ENCODE results near the gene TYRP1. TPM values are rescaled to one million over a fixed set of nuclear protein-coding genes. Genes with fewer than 3 reads are reported as not detected.

TYRP1 gene
- total and polyA plus RNA-seq, 5 donors from 2014 or later: not detected

- Histone ChIP-seq H3K9me3 (ENCODE audit: control insufficient read depth in 2 of 2, low read length in 2 of 2) (no peaks in the 10 kb centered on the region), H3K4me1 (ENCODE audit: control insufficient read depth, insufficient read depth, low read length, poor library complexity, severe bottlenecking) (no peaks in the 10 kb centered on the region), H3K27me3 (ENCODE audit: control insufficient read depth, insufficient read depth, low read length) (no peaks in the 10 kb centered on the region), H3K4me3 (ENCODE audit: low read depth, low read length) (no peak overlapping the region), H3K27ac (ENCODE audit: insufficient read depth, low read length, poor library complexity, severe bottlenecking) (no peak overlapping the region), H3K36me3 (ENCODE audit: control insufficient read depth, insufficient read depth, low read length) (no peaks in the 10 kb centered on the region)
- DNase-seq (no peak), ATAC-seq (ENCODE audit: low read depth in 2 of 2) (no peak)
- Mint-ChIP-seq H3K36me3 (no peaks in the 10 kb centered on the region), H3K9me3 (peaks cover 0 to 15% (median 6%) of the 10 kb centered on the region in 7 donors), H3K27me3 (no peaks in the 10 kb centered on the region), H3K27ac (no peak overlapping the region), H3K4me3 (no peak overlapping the region), H3K4me1 (no peaks in the 10 kb centered on the region)
Observed at GRCh38 chr9:12720551-12720950, 27.4 kb downstream of the TYRP1 start.

GRCh38 chr9:12722131-12722530, 28.9 kb downstream of the TYRP1 start:
- Histone ChIP-seq H3K36me3 (ENCODE audit: control insufficient read depth, insufficient read depth, low read length) (no peaks in the 10 kb centered on the region), H3K27me3 (ENCODE audit: control insufficient read depth, insufficient read depth, low read length) (no peaks in the 10 kb centered on the region), H3K9me3 (ENCODE audit: control insufficient read depth in 2 of 2, low read length in 2 of 2) (no peaks in the 10 kb centered on the region), H3K4me1 (ENCODE audit: control insufficient read depth, insufficient read depth, low read length, poor library complexity, severe bottlenecking) (no peaks in the 10 kb centered on the region), H3K4me3 (ENCODE audit: low read depth, low read length) (no peak overlapping the region), H3K27ac (ENCODE audit: insufficient read depth, low read length, poor library complexity, severe bottlenecking) (no peak overlapping the region)
- Mint-ChIP-seq H3K4me3 (no peak overlapping the region), H3K4me1 (no peaks in the 10 kb centered on the region), H3K36me3 (no peaks in the 10 kb centered on the region), H3K9me3 (peaks cover 0 to 14% (median 6%) of the 10 kb centered on the region in 7 donors), H3K27ac (no peak overlapping the region), H3K27me3 (no peaks in the 10 kb centered on the region)
- ATAC-seq (ENCODE audit: low read depth in 2 of 2) (no peak), DNase-seq (no peak)

- H3K27me3 ChIP-seq (ENCODE audit: control insufficient read depth, insufficient read depth, low read length): no peaks in the 10 kb centered on the region
- no peak overlapping the region for H3K4me3 Mint-ChIP-seq
- H3K27me3 Mint-ChIP-seq: no peaks in the 10 kb centered on the region
- H3K9me3 Mint-ChIP-seq: peaks cover 0 to 24% (median 6%) of the 10 kb centered on the region in 7 donors
- no peaks in the 10 kb centered on the region for H3K36me3 ChIP-seq (ENCODE audit: control insufficient read depth, insufficient read depth, low read length)
- no peak overlapping the region for H3K4me3 ChIP-seq (ENCODE audit: low read depth, low read length)
- no peak overlapping the region for H3K27ac Mint-ChIP-seq
- no peaks in the 10 kb centered on the region for H3K36me3 Mint-ChIP-seq
- DNase-seq (no peak), ATAC-seq (ENCODE audit: low read depth in 2 of 2) (no peak)
- no peak overlapping the region for H3K27ac ChIP-seq (ENCODE audit: insufficient read depth, low read length, poor library complexity, severe bottlenecking)
- no peaks in the 10 kb centered on the region for H3K4me1 ChIP-seq (ENCODE audit: control insufficient read depth, insufficient read depth, low read length, poor library complexity, severe bottlenecking)
- no peaks in the 10 kb centered on the region for H3K4me1 Mint-ChIP-seq
- peaks cover 0 to 2% of the 10 kb centered on the region in 2 experiments for H3K9me3 ChIP-seq (ENCODE audit: control insufficient read depth in 2 of 2, low read length in 2 of 2)
Observed at GRCh38 chr9:12723409-12724028, 30.3 kb downstream of the TYRP1 start.

- Mint-ChIP-seq H3K4me3 (no peak overlapping the region), H3K27me3 (no peaks in the 10 kb centered on the region), H3K27ac (no peak overlapping the region), H3K9me3 (peaks cover 1 to 32% (median 8%) of the 10 kb centered on the region in 7 donors), H3K4me1 (no peaks in the 10 kb centered on the region), H3K36me3 (no peaks in the 10 kb centered on the region)
- DNase-seq: no peak
- no peak overlapping the region for H3K4me3 ChIP-seq (ENCODE audit: low read depth, low read length)
- H3K36me3 ChIP-seq (ENCODE audit: control insufficient read depth, insufficient read depth, low read length): no peaks in the 10 kb centered on the region
- H3K27me3 ChIP-seq (ENCODE audit: control insufficient read depth, insufficient read depth, low read length): no peaks in the 10 kb centered on the region
- H3K4me1 ChIP-seq (ENCODE audit: control insufficient read depth, insufficient read depth, low read length, poor library complexity, severe bottlenecking): no peaks in the 10 kb centered on the region
- peaks cover 0 to 2% of the 10 kb centered on the region in 2 experiments for H3K9me3 ChIP-seq (ENCODE audit: control insufficient read depth in 2 of 2, low read length in 2 of 2)
- H3K27ac ChIP-seq (ENCODE audit: insufficient read depth, low read length, poor library complexity, severe bottlenecking): no peak overlapping the region
- ATAC-seq (ENCODE audit: low read depth in 2 of 2): no peak
Observed at GRCh38 chr9:12726795-12727194, 33.6 kb downstream of the TYRP1 start.

- no peak overlapping the region for H3K27ac Mint-ChIP-seq
- H3K4me3 Mint-ChIP-seq: no peak overlapping the region
- H3K27me3 ChIP-seq (ENCODE audit: control insufficient read depth, insufficient read depth, low read length): no peaks in the 10 kb centered on the region
- H3K27me3 Mint-ChIP-seq: no peaks in the 10 kb centered on the region
- ATAC-seq (ENCODE audit: low read depth in 2 of 2): no peak
- no peaks in the 10 kb centered on the region for H3K36me3 Mint-ChIP-seq
- no peaks in the 10 kb centered on the region for H3K4me1 Mint-ChIP-seq
- H3K9me3 Mint-ChIP-seq: peaks cover 1 to 34% (median 8%) of the 10 kb centered on the region in 7 donors
- H3K4me3 ChIP-seq (ENCODE audit: low read depth, low read length): no peak overlapping the region
- no peaks in the 10 kb centered on the region for H3K4me1 ChIP-seq (ENCODE audit: control insufficient read depth, insufficient read depth, low read length, poor library complexity, severe bottlenecking)
- no peak overlapping the region for H3K27ac ChIP-seq (ENCODE audit: insufficient read depth, low read length, poor library complexity, severe bottlenecking)
- peaks cover 2 to 3% of the 10 kb centered on the region in 2 experiments for H3K9me3 ChIP-seq (ENCODE audit: control insufficient read depth in 2 of 2, low read length in 2 of 2)
- no peak for DNase-seq
- H3K36me3 ChIP-seq (ENCODE audit: control insufficient read depth, insufficient read depth, low read length): no peaks in the 10 kb centered on the region
Observed at GRCh38 chr9:12730198-12730597, 37.0 kb downstream of the TYRP1 start.

GRCh38 chr9:12730927-12731326, 37.7 kb downstream of the TYRP1 start:
- ATAC-seq (ENCODE audit: low read depth in 2 of 2) (no peak), DNase-seq (no peak)
- Histone ChIP-seq H3K27ac (ENCODE audit: insufficient read depth, low read length, poor library complexity, severe bottlenecking) (no peak overlapping the region), H3K4me1 (ENCODE audit: control insufficient read depth, insufficient read depth, low read length, poor library complexity, severe bottlenecking) (no peaks in the 10 kb centered on the region), H3K9me3 (ENCODE audit: control insufficient read depth in 2 of 2, low read length in 2 of 2) (peaks cover 2 to 5% of the 10 kb centered on the region in 2 experiments), H3K4me3 (ENCODE audit: low read depth, low read length) (no peak overlapping the region), H3K27me3 (ENCODE audit: control insufficient read depth, insufficient read depth, low read length) (no peaks in the 10 kb centered on the region), H3K36me3 (ENCODE audit: control insufficient read depth, insufficient read depth, low read length) (no peaks in the 10 kb centered on the region)
- Mint-ChIP-seq H3K4me3 (no peak overlapping the region), H3K4me1 (no peaks in the 10 kb centered on the region), H3K27me3 (no peaks in the 10 kb centered on the region), H3K36me3 (no peaks in the 10 kb centered on the region), H3K9me3 (peaks cover 1 to 40% (median 8%) of the 10 kb centered on the region in 7 donors), H3K27ac (no peak overlapping the region)

GRCh38 chr9:12732971-12733370, 39.8 kb downstream of the TYRP1 start:
- H3K4me3 Mint-ChIP-seq: no peak overlapping the region

GRCh38 chr9:12735665-12736064, 42.5 kb downstream of the TYRP1 start:
- H3K36me3 Mint-ChIP-seq: no peaks in the 10 kb centered on the region
- Histone ChIP-seq H3K27ac (ENCODE audit: insufficient read depth, low read length, poor library complexity, severe bottlenecking) (no peak overlapping the region), H3K4me1 (ENCODE audit: control insufficient read depth, insufficient read depth, low read length, poor library complexity, severe bottlenecking) (no peaks in the 10 kb centered on the region), H3K27me3 (ENCODE audit: control insufficient read depth, insufficient read depth, low read length) (no peaks in the 10 kb centered on the region), H3K9me3 (ENCODE audit: control insufficient read depth in 2 of 2, low read length in 2 of 2) (peaks cover 0 to 5% of the 10 kb centered on the region in 2 experiments), H3K36me3 (ENCODE audit: control insufficient read depth, insufficient read depth, low read length) (no peaks in the 10 kb centered on the region), H3K4me3 (ENCODE audit: low read depth, low read length) (no peak overlapping the region)
- no peak for DNase-seq
- H3K27ac Mint-ChIP-seq: no peak overlapping the region
- H3K4me3 Mint-ChIP-seq: no peak overlapping the region
- H3K27me3 Mint-ChIP-seq: no peaks in the 10 kb centered on the region
- no peaks in the 10 kb centered on the region for H3K4me1 Mint-ChIP-seq
- no peak for ATAC-seq (ENCODE audit: low read depth in 2 of 2)
- peaks cover 1 to 21% (median 5%) of the 10 kb centered on the region in 7 donors for H3K9me3 Mint-ChIP-seq

More at GRCh38 chr9:12732971-12733370, 39.8 kb downstream of the TYRP1 start:
- Mint-ChIP-seq H3K27ac (no peak overlapping the region), H3K36me3 (no peaks in the 10 kb centered on the region), H3K9me3 (peaks cover 1 to 30% (median 9%) of the 10 kb centered on the region in 7 donors), H3K4me1 (no peaks in the 10 kb centered on the region), H3K27me3 (no peaks in the 10 kb centered on the region)
- H3K27me3 ChIP-seq (ENCODE audit: control insufficient read depth, insufficient read depth, low read length): no peaks in the 10 kb centered on the region
- no peaks in the 10 kb centered on the region for H3K4me1 ChIP-seq (ENCODE audit: control insufficient read depth, insufficient read depth, low read length, poor library complexity, severe bottlenecking)
- ATAC-seq (ENCODE audit: low read depth in 2 of 2): no peak
- H3K36me3 ChIP-seq (ENCODE audit: control insufficient read depth, insufficient read depth, low read length): no peaks in the 10 kb centered on the region
- DNase-seq: no peak
- H3K4me3 ChIP-seq (ENCODE audit: low read depth, low read length): no peak overlapping the region
- peaks cover 0 to 5% of the 10 kb centered on the region in 2 experiments for H3K9me3 ChIP-seq (ENCODE audit: control insufficient read depth in 2 of 2, low read length in 2 of 2)
- H3K27ac ChIP-seq (ENCODE audit: insufficient read depth, low read length, poor library complexity, severe bottlenecking): no peak overlapping the region
